HG03159 (cell line): Measurements from ENCODE around the gene SYNE1.
"Not testable (repeated sequence)": the region's sequence is repeated elsewhere in the genome, so short reads cannot be mapped to it uniquely, and the experiment has no call there.

Experiments used
- ATAC-seq: cut with Tn5 transposase; IDR thresholded peaks from one replicate; pipeline ENCODE4 v1.9.1; 2021; ENCODE audit warnings: mild to moderate bottlenecking, moderate library complexity; ENCODE audit not compliant: unreplicated experiment

The SYNE1 gene

DNA sequence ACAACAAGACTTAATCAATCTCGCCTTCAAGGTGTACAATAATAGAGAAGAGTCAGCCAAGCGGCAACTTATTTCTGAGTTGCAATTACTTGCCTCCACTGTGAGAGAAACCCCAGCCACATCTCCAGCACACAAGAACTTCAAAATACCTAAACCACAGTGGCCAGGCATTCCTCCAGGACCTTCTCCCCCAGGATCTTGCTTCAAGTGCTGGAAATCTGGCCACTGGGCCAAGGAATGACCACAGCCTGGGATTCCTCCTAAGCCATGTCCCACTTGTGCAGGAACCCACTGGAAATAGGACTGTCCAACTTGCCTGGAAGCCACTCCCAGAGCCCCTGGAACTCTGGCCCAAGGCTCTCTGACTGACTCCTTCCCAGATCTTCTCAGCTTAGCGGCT lies 144.9 kb downstream of the SYNE1 start:
- not testable (repeated sequence) for ATAC-seq

DNA sequence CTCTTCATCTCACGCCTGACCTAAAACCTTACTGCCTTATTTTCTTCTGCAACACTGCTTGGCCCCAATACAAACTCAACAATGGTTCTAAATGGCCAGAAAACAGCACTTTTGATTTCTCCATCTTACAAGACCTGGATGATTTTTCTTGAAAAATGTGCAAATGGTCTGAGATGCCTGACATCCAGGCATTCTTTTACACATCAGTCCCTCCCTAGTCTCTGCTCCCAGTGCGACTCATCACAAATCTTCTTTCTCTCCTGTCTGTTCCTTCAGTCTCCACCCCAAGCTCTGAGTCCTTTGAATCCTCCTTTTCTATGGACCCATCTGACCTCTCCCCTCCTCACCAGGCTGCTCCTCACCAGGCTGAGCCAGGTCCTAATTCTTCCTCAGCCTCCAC lies 145.7 kb downstream of the SYNE1 start:
- not testable (repeated sequence) for ATAC-seq

DNA sequence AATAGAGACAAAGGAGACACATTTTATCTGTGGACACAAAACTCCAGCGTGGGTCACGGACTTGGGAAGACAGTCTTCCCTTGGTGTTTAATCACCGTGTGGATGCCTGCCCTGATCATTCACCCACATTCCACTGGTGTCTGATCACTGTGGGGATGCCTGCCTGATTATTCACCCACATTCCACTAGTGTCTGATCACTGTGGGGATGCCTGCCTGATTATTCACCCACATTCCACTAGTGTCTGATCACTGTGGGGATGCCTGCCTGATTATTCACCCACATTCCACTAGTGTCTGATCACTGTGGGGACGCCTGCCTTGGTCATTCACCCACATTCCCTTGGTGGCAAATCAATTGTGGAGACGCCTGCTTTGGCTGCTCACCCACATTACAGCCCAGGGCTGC lies 146.2 kb downstream of the SYNE1 start:
- not testable (repeated sequence) for ATAC-seq

DNA sequence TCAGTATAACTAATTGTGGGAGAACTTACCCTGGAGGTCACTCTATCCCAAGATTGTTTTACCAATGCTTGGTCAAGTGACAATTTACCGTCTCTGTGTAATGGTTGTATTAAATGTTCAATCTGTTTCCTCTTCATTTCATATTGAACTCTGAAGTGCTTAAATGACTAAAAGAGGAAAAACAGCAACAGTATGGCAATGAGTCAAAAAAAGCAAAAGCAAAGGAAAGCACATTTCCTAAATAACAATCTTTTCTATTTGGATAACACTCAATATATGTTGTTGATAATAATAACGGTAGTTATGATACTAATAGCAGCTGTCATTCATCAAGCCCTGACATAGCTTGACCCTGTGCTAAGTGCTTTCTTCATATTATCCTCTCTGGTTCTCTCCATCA lies 152.4 kb downstream of the SYNE1 start:
- ATAC-seq: no peak

DNA sequence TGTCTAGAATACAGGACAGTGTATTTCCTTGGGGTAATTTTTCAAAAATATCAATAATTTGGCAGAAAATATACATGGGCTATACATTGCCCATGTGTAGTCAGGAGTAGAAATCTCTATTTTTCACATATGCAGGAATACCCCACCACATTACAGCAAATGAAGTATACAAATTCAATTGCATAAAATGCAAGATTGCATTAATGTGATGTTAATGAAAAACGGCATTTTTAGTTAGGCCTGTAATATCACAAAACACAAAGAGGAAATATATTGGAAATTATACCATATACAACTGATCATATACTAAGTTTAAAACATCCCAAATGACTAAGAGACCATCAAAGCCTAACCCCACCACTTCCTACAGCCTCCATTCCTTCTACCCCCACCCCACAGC lies 154.9 kb downstream of the SYNE1 start:
- ATAC-seq: no peak

DNA sequence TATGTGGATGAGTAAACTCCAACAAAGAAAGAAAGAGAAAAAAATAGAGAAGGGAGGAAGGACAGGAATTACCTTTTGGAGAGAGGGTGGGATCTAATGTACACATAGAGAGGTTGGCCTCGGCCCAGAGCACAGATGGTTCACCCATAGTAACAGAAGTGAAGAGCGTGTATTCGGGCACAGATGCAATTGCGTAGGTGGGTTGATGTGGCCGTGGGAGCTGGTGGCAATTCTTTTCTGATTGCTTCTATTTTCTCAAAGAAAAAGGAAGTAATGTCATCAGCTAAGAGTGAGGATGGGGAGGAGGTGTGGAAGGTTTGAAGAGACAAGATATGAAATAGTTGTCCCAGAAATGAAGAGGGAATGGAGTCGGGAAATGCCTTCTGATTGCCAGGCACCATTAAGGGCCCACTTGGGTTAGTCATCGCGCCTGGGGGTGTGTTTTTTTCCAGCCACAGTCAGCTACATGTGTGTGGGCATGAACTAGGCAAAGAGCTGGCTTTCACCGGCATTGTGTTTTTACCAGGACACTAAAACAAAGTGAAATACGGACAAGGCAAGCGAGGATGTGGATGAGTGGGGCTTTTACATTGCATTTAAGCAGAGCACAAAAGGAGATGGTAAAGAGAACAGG lies 158.7 kb downstream of the SYNE1 start:
- no peak for ATAC-seq

DNA sequence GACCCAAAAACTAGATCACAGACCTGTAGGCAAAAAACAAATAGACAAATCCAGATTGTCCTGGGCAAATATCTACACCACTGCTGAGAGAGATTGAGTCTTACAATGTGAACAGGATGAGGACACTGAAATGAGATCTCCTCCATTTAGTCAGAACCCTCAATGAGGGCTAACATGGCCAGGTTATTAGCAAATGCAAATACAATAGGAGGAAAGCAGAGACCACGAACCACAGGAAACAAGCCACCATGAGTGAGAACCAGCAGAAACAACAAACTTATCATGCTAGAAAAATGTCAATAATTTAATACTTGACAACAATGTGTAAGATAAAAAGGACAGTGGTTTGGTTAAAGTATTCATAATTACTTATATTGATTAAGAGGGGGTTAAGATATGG lies 162.8 kb downstream of the SYNE1 start:
- no peak for ATAC-seq

DNA sequence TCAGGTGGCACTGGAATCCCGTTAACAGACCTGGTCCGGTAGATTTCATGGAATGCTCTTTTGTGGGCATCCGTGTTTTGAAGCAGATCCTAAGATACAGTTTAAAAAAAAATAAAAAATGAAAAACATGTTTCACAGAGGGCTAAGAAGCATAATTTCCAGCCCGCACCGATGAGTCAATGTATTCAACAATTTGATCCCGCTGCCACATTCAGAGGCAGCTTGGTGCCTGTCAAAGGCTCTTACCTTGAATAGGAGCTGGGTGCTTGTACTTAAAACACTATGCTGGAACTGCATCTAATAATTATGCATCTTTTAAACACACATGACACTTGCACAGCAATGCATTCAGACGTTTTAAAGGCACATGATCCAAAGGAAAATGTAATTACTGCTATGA lies 164.8 kb downstream of the SYNE1 start:
- no peak for ATAC-seq

DNA sequence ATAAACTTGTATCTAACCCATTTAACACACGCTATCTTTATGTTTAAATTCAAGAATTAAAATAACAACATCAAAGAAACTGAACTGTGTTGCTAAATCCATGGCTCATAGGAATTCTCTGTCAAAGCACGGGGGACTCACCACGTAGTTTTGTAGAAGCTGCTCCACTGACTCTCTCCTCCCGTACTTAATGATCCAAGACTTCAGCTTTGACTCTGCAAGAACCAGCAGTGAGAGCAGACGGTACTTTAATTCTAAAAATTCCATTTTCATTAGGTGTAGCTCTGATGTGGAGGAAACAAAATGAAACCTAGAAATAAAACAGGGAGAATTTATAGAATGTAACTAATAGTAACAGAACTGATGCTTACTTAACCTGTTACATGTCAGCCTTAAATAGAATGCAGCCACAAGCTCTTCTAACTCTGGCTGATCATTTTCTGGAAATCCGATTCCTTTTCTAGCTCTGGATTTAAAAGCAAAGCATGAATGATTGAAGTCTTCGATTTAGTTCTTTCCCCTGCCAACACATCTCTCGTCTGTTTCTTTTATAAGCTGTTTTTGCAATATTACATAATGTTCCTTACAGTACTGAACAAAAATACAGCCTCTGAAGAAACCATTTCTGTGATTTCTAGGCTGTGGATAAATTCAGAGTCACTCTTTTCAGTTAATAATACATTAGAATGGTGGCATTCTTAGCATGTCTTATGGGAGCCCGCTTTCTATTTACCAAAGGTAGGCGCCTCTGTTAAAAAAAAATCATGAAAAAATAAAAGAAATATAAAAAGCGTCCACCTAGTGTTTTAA lies 165.5 kb downstream of the SYNE1 start:
- no peak for ATAC-seq

DNA sequence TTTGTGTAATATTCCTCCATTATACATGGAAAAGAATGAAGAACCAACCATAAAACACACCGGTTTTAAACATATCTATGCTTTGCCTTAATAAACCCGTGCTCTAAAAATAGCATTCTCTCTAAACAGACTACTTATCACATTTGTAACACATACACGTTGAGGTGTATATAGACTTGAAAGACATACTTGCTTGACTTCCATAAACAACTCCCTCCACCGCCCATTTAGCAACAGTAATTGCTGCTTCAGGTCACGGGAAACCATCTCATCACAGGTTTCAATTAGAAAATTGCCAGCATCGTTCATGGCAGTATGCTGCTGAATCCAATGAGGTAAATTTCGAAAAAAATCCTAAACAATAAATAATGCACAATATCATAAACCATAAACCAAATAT lies 174.0 kb downstream of the SYNE1 start:
- no peak for ATAC-seq

DNA sequence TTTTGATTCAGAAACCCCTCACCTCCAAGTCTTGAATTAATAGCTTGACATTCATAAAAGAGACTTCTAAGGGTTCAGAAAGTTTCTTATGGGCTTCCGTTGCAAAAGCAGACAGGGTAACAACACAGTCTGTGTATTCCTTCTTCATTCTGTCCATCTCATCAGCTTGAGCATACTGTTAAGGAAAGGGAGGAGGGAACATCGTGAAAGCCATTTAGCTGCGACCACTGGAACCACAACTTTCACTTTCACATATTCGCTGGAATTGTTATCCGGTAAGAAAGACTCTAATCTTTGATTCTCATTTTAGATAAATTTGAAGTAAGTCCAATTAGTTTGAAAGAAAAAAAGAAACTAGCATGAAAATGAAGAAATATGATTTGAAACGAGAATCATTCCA lies 174.4 kb downstream of the SYNE1 start:
- no peak for ATAC-seq

DNA sequence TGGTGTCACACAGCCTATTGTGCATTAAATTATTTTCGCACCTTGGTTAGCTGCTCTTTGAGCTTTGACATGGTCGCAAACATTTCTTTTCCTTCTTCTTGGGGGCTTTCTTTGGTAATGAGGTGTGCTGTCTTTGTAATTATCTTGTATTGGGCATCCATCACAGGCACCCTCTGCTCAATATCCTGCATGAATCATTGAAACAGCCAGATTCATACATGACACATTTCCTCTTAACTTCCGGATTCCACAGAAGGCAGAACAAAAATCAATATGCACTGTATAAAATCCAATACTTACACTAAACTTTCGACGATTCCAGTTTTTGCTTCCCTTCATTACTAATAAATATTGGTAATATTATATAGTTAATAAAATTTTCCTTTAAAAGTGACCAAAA lies 175.6 kb downstream of the SYNE1 start:
- no peak for ATAC-seq

DNA sequence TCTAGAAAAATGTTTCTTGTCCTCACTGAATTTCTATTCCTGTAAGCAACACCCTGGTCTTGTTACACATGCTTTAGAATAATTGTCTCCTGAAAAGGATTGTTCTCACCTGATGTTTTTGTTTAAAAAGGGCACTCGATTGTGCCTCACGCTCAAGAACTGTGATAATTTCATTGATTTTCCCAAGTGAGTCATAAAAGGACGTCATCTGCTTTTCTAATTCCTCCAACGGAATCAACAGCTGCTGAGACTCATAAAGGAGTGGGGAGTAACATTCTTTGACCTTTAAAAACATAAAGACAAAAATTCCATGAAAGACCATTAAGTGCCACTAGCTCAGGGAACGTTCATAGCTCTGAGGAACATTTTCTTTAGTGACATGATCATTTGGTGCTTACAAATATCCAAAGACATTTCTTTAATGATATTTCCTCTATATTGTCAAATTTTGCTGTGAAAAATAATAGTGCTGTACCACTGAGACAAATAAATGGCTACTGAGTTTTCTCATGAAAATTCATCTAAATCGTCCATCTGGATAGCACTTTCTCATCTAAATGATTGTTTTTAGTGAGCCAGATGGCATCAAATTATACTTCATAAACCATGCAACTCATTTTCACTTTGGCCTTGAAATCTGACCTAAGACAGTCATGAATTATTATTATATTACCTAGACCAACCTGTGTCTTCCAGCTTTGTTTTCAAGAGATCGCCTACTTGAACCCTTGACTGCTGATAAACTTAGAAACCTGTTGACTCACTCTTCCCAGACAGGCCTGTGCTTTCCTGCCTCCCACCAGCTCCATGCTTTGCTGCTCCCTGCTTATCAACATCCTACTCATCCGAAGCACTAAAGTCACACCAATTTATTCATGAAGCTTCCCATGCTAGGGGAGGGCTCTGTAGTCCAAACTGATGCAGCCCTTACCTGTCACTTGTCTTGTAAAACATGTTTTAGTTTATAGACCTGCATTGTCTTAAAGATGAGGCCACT lies 178.2 kb downstream of the SYNE1 start:
- ATAC-seq: no peak

DNA sequence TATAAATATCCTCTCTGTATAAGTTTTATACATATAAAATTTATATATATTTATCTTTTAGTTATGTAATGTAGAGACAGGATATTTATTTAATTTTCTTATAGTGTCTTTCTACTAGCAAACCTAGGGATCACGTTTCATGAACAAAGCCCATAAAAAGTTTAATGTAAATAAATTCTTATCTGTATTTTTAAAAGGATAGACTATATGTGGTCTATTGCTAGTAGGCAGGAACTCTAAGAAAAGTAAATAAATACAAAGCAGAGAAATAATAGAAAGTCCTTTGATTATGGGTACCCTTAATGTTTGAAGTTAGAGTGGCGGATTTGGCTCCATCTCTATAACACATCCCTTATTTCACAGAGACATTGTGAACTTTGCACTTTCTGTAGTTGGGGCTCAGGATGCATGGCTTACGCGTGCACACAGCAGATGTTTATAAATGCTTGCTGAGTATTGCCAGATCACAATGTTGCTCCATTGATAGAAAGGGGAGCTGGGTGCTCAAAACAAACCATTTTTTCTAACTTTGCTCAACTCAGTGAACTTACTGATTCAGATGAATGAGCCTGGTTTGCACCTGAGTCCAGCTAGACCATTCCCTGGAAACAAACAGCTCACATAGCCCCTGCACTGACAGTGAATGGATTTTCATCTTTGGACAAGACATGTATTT lies 179.1 kb downstream of the SYNE1 start:
- ATAC-seq: no peak

DNA sequence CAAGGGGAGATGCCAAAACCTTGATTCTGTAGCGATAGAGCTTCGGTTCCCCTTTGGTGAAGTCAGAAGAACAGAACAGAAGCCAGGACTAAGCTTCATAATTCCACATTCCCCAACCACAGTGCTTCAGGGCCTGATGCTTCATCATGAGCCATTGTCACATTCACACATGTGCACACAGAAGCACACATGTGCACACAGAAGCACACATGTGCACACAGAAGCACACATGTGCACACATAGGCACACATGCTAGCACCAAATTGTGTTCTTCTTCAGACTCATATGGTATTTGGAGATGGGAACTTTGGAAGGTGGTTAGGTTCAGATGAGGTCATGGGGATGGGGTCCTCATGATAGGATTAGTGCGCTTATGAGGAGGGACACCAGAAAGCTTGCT lies 183.2 kb downstream of the SYNE1 start:
- no peak for ATAC-seq

DNA sequence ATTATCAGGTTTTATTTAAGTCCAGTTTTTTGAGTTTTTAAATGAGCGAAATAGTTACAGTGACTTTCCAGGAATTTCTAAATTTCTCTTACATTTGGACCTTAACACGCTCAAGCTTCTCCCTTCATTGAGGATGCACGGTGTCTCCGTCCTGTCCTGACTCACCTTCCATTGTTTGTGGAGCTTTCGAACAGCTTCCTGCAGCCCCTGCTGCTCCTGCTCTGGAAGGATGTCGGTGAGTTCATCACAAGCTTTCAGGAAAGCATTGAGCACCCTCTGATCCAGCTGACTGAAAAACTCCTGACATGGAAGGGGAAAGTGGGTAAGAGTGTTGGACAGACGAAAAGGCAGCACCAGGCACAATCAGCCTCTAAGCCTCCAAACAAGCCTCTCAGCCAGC lies 183.7 kb downstream of the SYNE1 start:
- no peak for ATAC-seq

DNA sequence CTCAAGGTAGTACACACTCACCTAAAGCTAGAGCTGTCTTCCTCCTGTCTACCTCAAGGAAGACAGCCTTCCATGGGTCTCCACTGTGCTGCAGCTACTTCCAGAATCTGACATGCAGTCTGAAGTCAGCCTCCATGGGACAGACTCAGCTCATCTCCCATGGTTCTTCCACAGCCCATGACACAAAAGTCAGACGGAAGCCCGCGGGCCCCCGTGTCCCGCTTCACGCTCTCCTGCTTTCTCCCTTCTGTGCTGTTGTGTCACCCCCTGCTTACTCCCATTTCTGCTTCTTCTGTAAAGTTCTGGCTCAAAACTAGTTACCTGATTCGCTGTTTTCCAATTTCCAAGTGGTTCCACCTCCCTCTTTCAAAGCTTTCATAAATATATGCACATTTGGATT lies 184.5 kb downstream of the SYNE1 start:
- ATAC-seq: no peak

DNA sequence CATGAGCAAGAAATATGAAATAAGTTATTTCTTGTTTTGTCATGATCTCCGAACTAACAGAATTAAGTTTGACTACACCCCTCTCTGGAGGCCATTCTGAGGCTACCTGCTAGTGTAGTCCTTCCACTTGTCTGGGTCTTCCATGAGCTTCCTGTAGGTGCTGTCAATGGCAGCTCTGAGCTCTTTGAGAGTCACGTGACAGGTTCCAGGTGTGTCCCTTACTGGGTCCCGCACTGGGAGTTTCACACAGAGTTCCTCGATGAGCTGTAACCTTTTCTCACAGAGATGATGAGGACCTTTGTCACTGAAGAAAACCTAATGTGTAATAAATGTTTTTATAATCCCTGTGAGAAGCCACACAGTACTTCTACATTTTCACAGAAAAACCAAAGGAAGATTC lies 186.6 kb downstream of the SYNE1 start:
- no peak for ATAC-seq

DNA sequence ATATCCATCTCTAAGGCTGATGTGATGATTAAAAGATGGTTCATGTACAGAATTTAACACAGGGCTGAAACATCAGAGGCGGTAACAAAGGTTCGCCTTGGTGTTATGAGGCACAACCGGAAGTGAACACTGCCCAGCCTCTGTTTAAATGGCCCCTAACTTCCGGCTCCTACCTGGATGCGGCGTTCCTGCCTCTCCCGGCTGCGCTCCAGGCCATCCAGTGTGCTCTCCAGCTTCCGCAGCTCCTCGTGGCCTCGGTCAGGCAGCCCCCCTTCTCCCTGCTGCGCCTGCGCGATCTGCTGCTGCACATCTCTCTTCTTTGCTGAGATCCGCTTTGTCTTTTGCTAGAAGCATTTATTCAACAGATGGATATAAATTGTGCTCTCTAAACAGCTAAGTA lies 195.3 kb downstream of the SYNE1 start:
- no peak for ATAC-seq

DNA sequence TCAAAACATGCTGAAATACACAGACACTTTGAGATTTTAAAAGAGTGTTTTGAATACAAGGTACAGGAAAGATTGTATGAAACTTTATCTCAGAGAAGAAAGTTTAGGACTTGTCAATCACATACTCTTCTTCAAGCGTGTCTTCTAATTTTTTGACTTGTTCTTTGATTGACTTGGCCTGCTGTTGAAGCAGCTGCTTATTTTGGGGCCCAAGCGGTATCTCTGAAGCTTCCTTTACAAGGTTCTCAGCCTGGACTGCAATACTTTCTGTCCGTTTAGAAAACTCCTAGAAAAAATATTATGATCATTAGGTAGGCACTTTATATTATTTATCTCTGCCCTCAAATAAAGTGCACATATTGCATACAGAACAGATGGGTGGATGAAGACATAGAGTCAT lies 201.3 kb downstream of the SYNE1 start:
- ATAC-seq: no peak

DNA sequence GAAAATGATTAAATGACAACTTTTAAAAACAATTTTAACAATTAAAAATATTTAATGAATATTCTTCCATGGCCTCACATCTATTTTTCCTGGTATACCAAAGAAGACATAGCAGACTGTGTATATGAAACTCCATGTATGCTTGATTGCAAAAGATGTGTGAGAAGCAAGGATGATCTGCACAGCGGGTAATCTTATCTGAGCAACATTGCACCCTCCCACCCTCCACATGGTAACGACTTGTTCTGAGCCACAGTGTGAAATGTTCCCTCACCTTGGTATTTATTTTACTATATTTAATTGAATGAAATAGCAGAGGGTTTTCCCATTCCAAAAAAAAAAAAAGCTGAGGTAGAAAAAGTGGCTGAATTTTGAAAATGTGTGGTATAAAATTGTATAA lies 204.4 kb downstream of the SYNE1 start:
- ATAC-seq: no peak
